H1 (cell line): Measurements from ENCODE around the gene MYOM1. TPM values are rescaled to one million over a fixed set of nuclear protein-coding genes. Genes with fewer than 3 reads are reported as not detected.

Experiments
- BRCA1 ChIP-seq: IDR thresholded peaks from 2 replicates; pipeline ENCODE4 v1.6.1; 2012; ENCODE audit warnings: low read depth, low read length, improper control_type of control experiment
- CREB1 ChIP-seq: IDR thresholded peaks from 2 replicates; pipeline ENCODE4 v1.6.1; 2012; ENCODE audit warnings: inconsistent platforms
- CTBP2 ChIP-seq: IDR thresholded peaks from 2 replicates; pipeline ENCODE4 v1.7.0; 2011; ENCODE audit warnings: borderline replicate concordance, mild to moderate bottlenecking, moderate library complexity, mixed read lengths, low read length; ENCODE audit not compliant: insufficient read depth, insufficient read length
- EP300 ChIP-seq, 2 experiments: IDR thresholded peaks; 1 replicate in 1 of 2; 2 replicates in 1 of 2; pipeline ENCODE4 v1.6.1; 2011 to 2012; ENCODE audit warnings: low read depth in 2 of 2, low read length in 2 of 2, mild to moderate bottlenecking in 2 of 2, borderline replicate concordance in 1 of 2, inconsistent platforms in 1 of 2, moderate library complexity in 1 of 2
- GTF2F1 ChIP-seq: IDR thresholded peaks from 2 replicates; pipeline ENCODE4 v1.6.1; 2012; ENCODE audit warnings: low read depth, low read length, improper control_type of control experiment, borderline replicate concordance
- KDM5A ChIP-seq: fragments of 200-600 bp; IDR thresholded peaks from 2 replicates; pipeline ENCODE4 v1.7.1; 2012; ENCODE audit warnings: mild to moderate bottlenecking, low read length, inconsistent platforms, mixed read lengths
- POU5F1 ChIP-seq: IDR thresholded peaks from 2 replicates; pipeline ENCODE4 v1.6.1; 2011; ENCODE audit warnings: low read depth, mild to moderate bottlenecking, low read length, moderate library complexity
- RAD21 ChIP-seq, 2 experiments: IDR thresholded peaks in 1 of 2; conservative IDR thresholded peaks in 1 of 2; 2 replicates each; pipeline ENCODE4 v1.6.1; 2011; ENCODE audit warnings: low read depth in 2 of 2, low read length in 2 of 2, improper control_type of control experiment in 1 of 2, inconsistent platforms in 1 of 2, mild to moderate bottlenecking in 1 of 2, moderate library complexity in 1 of 2
- RBBP5 ChIP-seq: IDR thresholded peaks from 2 replicates; pipeline ENCODE4 v1.7.1; 2012; ENCODE audit warnings: low read depth, mild to moderate bottlenecking, inconsistent platforms, low read length, moderate library complexity, borderline replicate concordance
- RNF2 ChIP-seq: fragments of 200-900, 300-1000 bp; sonication (generic); IDR thresholded peaks from 2 replicates; pipeline ENCODE4 v1.7.1; 2016; ENCODE audit warnings: borderline replicate concordance, low read depth, mild to moderate bottlenecking, antibody characterized with exemption, low read length; ENCODE audit not compliant: poor library complexity, severe bottlenecking; ENCODE audit errors: missing control alignments
- SAP30 ChIP-seq: fragments of 300-600 bp; sonication (generic); IDR thresholded peaks from 2 replicates; pipeline ENCODE4 v1.7.1; 2012; ENCODE audit warnings: low read length, moderate library complexity, mild to moderate bottlenecking, inconsistent platforms; ENCODE audit not compliant: insufficient read depth, insufficient replicate concordance
- SP4 ChIP-seq: IDR thresholded peaks from 2 replicates; pipeline ENCODE4 v1.6.1; 2012; ENCODE audit warnings: low read length, inconsistent platforms
- TBP ChIP-seq: IDR thresholded peaks from 2 replicates; pipeline ENCODE4 v1.6.1; 2011; ENCODE audit warnings: low read depth, low read length, improper control_type of control experiment
- USF2 ChIP-seq: IDR thresholded peaks from 2 replicates; pipeline ENCODE4 v1.6.1; 2011; ENCODE audit warnings: low read length, improper control_type of control experiment
- YY1 ChIP-seq: IDR thresholded peaks from 2 replicates; pipeline ENCODE4 v1.6.1; 2011; ENCODE audit warnings: low read depth, mild to moderate bottlenecking, low read length
- polyA plus RNA-seq, 7 experiments: library from polyadenylated mRNA; depleted of rRNA in 3 of 7; stranded (reverse) in 5 of 7; unstranded in 2 of 7; fragments of >200 nt in 5 of 7; fragments of 200-250 nt in 2 of 7; gene quantifications; 1 replicate in 5 of 7; 2 replicates in 1 of 7; 4 replicates in 1 of 7; pipeline versions ENCODE4 v1.2.1 to v1.2.3, GENCODE V29; 2011 to 2013; ENCODE audit warnings: missing spikeins in 2 of 7, mixed read lengths in 2 of 7
- total RNA-seq: library from RNA; stranded (reverse); fragmentation: NEBNext Ultra II Directional; extraction: Animal tissue kit (Norgen Biotek cat#: 25700); gene quantifications from 2 replicates; pipeline ENCODE4 v1.2.1, GENCODE V29; 2021
- TF ChIP-seq, protein P1 (sequence below): IDR thresholded peaks from 2 replicates; pipeline ENCODE4 v1.6.1; 2012; ENCODE audit warnings: inconsistent platforms
- TF ChIP-seq, protein P2 (sequence below), 3 experiments: IDR thresholded peaks; 1 replicate in 2 of 3; 2 replicates in 1 of 3; pipeline versions ENCODE4 v1.5.1 to v1.6.1; 2011; ENCODE audit warnings: low read length in 3 of 3, mild to moderate bottlenecking in 3 of 3, inconsistent platforms in 2 of 3, low read depth in 1 of 3, moderate library complexity in 1 of 3; ENCODE audit not compliant: insufficient read depth in 1 of 3; ENCODE audit errors: control extremely low read depth in 1 of 3

Gene MYOM1
- total and polyA plus RNA-seq, 2 of the 8 experiments (the other 6 are each of a cell fraction or from before 2014, with no cell fraction given) = 0.06 to 0.32 TPM

DNA sequence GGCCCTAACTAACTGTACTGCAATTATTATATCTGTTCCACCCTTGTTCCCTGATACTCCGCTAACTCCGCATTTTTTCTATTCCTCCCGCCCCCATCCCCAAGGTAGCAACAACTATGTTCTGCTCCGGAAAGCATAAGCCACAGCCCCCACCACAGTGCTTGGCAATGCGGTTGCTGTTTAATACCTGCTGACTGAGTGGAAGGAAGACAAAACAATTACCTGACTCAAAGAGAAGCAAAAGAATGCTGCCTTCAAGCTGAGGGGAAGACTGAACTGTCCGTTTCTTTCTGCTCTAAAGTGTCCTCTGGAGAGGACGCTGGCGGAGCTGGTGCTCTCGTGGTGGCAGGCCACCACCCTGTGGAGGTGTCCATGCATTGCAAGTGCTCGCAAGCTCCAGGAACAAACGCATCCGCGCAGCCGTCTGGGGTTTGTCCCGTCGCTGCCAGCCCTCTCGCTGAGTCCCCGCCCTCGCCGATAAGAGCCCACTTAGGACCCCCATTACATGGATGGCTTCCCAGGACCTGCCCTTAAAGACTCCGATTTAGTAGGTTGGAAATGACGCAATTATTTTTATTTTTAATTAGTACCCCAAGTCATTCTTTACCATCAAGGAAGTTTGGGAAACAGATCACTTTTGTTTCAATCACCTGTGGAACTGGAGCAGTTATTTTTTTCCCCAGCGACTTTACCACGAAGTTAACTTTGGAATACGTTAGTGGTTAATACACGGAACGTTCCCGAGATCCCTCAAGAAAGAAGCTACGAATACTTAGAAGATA lies 26.3 kb upstream of the MYOM1 start (continued):
- no peak for TF ChIP-seq SAP30
- TF ChIP-seq RAD21 (IDR thresholded peaks at IDR 0.05 in 1 of 2, conservative IDR thresholded peaks at IDR 0.05 in 1 of 2; ENCODE audit: low read depth in 2 of 2, low read length in 2 of 2) = peak; percentile 99 to 100
- peak; percentile 50; the same call in 1 of the 2 replicates for TF ChIP-seq GTF2F1
- no peak for TF ChIP-seq USF2
- TF ChIP-seq, protein P1, sequence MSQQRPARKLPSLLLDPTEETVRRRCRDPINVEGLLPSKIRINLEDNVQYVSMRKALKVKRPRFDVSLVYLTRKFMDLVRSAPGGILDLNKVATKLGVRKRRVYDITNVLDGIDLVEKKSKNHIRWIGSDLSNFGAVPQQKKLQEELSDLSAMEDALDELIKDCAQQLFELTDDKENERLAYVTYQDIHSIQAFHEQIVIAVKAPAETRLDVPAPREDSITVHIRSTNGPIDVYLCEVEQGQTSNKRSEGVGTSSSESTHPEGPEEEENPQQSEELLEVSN = peak; percentile 7; the same call in 1 of the 2 replicates
- peak; percentile 51; the same call in 1 of the 2 replicates for TF ChIP-seq TBP
- TF ChIP-seq RBBP5 = no peak
- TF ChIP-seq CTBP2 = no peak
- TF ChIP-seq KDM5A = no peak; the same call in 1 of the 2 replicates
- TF ChIP-seq CREB1 = no peak; the same call in 1 of the 2 replicates
- TF ChIP-seq BRCA1 = no peak
- TF ChIP-seq YY1 = peak; percentile 51; the same call in 1 of the 2 replicates
- TF ChIP-seq EP300 (IDR thresholded peaks at IDR 0.05; ENCODE audit: borderline replicate concordance in 1 of 2, low read depth in 2 of 2, low read length in 2 of 2) = 0 out of 3 replicates have a peak, but pooled peaks of 1 of the 2 experiments have one; percentile 19
- TF ChIP-seq, protein P2, sequence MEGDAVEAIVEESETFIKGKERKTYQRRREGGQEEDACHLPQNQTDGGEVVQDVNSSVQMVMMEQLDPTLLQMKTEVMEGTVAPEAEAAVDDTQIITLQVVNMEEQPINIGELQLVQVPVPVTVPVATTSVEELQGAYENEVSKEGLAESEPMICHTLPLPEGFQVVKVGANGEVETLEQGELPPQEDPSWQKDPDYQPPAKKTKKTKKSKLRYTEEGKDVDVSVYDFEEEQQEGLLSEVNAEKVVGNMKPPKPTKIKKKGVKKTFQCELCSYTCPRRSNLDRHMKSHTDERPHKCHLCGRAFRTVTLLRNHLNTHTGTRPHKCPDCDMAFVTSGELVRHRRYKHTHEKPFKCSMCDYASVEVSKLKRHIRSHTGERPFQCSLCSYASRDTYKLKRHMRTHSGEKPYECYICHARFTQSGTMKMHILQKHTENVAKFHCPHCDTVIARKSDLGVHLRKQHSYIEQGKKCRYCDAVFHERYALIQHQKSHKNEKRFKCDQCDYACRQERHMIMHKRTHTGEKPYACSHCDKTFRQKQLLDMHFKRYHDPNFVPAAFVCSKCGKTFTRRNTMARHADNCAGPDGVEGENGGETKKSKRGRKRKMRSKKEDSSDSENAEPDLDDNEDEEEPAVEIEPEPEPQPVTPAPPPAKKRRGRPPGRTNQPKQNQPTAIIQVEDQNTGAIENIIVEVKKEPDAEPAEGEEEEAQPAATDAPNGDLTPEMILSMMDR (IDR thresholded peaks at IDR 0.05; ENCODE audit: control extremely low read depth in 1 of 3, insufficient read depth in 1 of 3, low read depth in 1 of 3, low read length in 3 of 3) = peak; percentile 88 to 94 (median 94)
- TF ChIP-seq POU5F1 = no peak
- TF ChIP-seq RNF2 = no peak
- no peak for TF ChIP-seq SP4
